Ovary (tissue), 9 donors: Measurements from ENCODE around the gene CDO1. TPM values are rescaled to one million over a fixed set of nuclear protein-coding genes. Genes with fewer than 3 reads are reported as not detected.

Source experiments
- DNase-seq, 5 donors: peaks; one replicate each; pipeline ENCODE4 v3.0.0-alpha.2; 2019 to 2020
- H3K27ac ChIP-seq, 2 donors: fragments of 200-600 bp; one replicate each; pipeline versions ENCODE4 v1.5.1 to v1.8.0; 2019 to 2022
- H3K27me3 ChIP-seq: fragments of 200-600 bp; one replicate; pipeline ENCODE4 v1.8.0; 2022
- H3K36me3 ChIP-seq: fragments of 200-600 bp; sonication (generic); one replicate; pipeline ENCODE4 v1.5.1; 2019
- H3K4me1 ChIP-seq: one replicate; pipeline ENCODE4 v1.8.1; 2013; ENCODE audit warnings: mild to moderate bottlenecking, moderate library complexity; ENCODE audit not compliant: insufficient read depth
- H3K4me3 ChIP-seq: fragments of 200-600 bp; sonication (generic); one replicate; pipeline ENCODE4 v1.5.1; 2017
- H3K9me3 ChIP-seq, 2 donors: fragments of 200-600 bp in 1 of 2; sonication (generic) in 1 of 2; one replicate each; pipeline versions ENCODE4 v1.5.1 to v1.8.1; 2013 to 2019; ENCODE audit warnings: mild to moderate bottlenecking in 1 of 2, moderate library complexity in 1 of 2
- EP300 ChIP-seq: sonication (generic); formaldehyde crosslinking; IDR thresholded peaks from one replicate; pipeline ENCODE4 v1.6.1; 2017; ENCODE audit warnings: antibody characterized with exemption
- POLR2A ChIP-seq: fragments of 450-650 bp; IDR thresholded peaks from one replicate; pipeline ENCODE4 v1.6.1; 2017; ENCODE audit warnings: antibody characterized with exemption, mild to moderate bottlenecking, moderate library complexity
- WGBS, 3 donors: extraction: QIAGEN DNeasy Blood & Tissue Kit in 1 of 3; methylation state at CpG; one replicate each; pipeline versions ENCODE4 v1.1.5 to v1.1.7; 2013 to 2017; 5-methylcytosine and 5-hydroxymethylcytosine counted together
- intact Hi-C, 4 donors: fragments of 100-400 bp; cut with DNase I; formaldehyde crosslinking; loops; one replicate each; pipeline versions ENCODE4 v1.11.0 to v1.15.1; 2022 to 2023
- polyA plus RNA-seq, 2 donors: library from polyadenylated mRNA; stranded (reverse); fragments of 200-250 nt in 1 of 2; fragments of 350-450 nt in 1 of 2; fragmentation: Illumina TruSeq in 1 of 2; extraction: RNeasy Lipid Tissue Mini Kit (QIAGEN cat#74804) in 1 of 2; gene quantifications; one replicate each; pipeline ENCODE4 v1.2.3, GENCODE V29; 2013 to 2014
- total RNA-seq, 7 donors: library from RNA; depleted of rRNA in 2 of 7; stranded (reverse); fragments of >200 nt in 2 of 7; fragmentation: NEBNext Ultra II Directional in 3 of 7; extraction: Animal tissue kit (Norgen Biotek cat#: 25700) in 3 of 7; gene quantifications; one replicate each; pipeline versions ENCODE4 v1.1.0 to v1.2.4, GENCODE V29; 2016 to 2023
- TF ChIP-seq, protein P1 (sequence below), 3 donors: fragments of 450-650 bp in 2 of 3; fragments of 200-600 bp in 1 of 3; IDR thresholded peaks; one replicate each; pipeline versions ENCODE4 v1.5.1 to v1.8.0; 2016 to 2022; ENCODE audit warnings: antibody characterized with exemption in 3 of 3, mild to moderate bottlenecking in 1 of 3
- donor health status: DM: no; HTN: no; CAD: no; lungs with moderate emphysema.
- donor health status: DM: no; HTN: no; CAD: no.
- donor health status: Bipolar disorder and iron deficiency.
- donor health status: DM: yes; HTN: yes; CAD: no.
- donor health status: DM: no; HTN: no; CAD: no.
- donor health status: DM: yes; HTN: yes; CAD: no.

Gene CDO1
- total and polyA plus RNA-seq, 9 donors: 9.2 to 36.7 (median 16.6) TPM

DNA sequence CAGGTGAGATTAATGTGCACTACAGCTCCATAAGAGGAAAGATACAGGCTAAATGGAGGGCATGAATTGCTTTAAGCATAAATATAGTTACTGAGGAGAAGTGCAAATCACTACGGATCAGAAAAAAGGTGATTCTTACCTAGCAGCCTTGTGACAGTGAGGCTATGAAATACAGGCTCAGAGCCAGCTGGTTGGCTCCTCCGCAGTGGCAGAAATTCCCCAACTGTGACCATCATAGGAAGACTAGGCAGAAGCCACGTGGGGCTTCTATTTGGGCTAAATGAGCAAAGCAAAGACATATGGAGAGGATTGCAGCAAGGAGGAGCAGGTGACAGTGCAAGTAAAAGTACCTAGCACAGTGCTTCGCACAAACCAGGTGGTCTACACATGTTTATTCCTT is 40.5 kb downstream of the CDO1 start:
- Histone ChIP-seq H3K4me3 (no peak overlapping the region), H3K27me3 (no peaks in the 10 kb centered on the region), H3K9me3 (no peaks in the 10 kb centered on the region), H3K27ac (no peak overlapping the region), H3K4me1 (peaks cover 4% of the 10 kb centered on the region), H3K36me3 (no peaks in the 10 kb centered on the region)
- no peak for DNase-seq
- WGBS, 3 donors: 74 to 80% (median 78%) methylated on average over 4 of the region's 4 CpGs
- TF ChIP-seq EP300: no peak
- TF ChIP-seq POLR2A: no peak
- TF ChIP-seq, protein P1, sequence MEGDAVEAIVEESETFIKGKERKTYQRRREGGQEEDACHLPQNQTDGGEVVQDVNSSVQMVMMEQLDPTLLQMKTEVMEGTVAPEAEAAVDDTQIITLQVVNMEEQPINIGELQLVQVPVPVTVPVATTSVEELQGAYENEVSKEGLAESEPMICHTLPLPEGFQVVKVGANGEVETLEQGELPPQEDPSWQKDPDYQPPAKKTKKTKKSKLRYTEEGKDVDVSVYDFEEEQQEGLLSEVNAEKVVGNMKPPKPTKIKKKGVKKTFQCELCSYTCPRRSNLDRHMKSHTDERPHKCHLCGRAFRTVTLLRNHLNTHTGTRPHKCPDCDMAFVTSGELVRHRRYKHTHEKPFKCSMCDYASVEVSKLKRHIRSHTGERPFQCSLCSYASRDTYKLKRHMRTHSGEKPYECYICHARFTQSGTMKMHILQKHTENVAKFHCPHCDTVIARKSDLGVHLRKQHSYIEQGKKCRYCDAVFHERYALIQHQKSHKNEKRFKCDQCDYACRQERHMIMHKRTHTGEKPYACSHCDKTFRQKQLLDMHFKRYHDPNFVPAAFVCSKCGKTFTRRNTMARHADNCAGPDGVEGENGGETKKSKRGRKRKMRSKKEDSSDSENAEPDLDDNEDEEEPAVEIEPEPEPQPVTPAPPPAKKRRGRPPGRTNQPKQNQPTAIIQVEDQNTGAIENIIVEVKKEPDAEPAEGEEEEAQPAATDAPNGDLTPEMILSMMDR (IDR thresholded peaks at IDR 0.05): no peak
- intact Hi-C loops: no loop called here

DNA sequence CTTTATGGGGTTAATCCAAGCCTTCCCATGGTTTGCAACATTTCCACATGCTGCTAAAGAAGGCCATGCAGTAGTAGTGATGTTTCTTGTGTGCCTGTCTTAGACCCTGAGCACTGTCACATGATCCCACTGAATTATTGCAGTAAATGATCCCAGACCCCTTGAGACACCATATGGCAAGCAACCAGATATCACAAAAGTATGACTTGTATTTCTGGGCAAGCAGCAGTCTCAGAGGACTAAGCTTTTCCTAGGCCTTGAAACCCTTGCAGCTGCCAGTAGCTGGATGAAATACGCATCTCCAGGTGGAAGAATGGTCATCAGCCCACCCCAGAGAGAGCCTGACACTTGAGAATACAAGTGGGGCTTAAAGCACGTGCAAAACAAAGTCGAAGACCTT is 41.8 kb downstream of the CDO1 start:
- intact Hi-C loops: no loop called here
- WGBS, 3 donors: 62 to 66% (median 63%) methylated on average over 3 of the region's 3 CpGs
- no peak for DNase-seq
- peaks cover 4% of the 10 kb centered on the region for H3K4me1 ChIP-seq
- H3K4me3 ChIP-seq: no peak overlapping the region
- H3K27ac ChIP-seq: no peak overlapping the region
- H3K27me3 ChIP-seq: no peaks in the 10 kb centered on the region
- TF ChIP-seq POLR2A (no peak), EP300 (no peak)
- TF ChIP-seq, protein P1 (IDR thresholded peaks at IDR 0.05): no peak
- H3K36me3 ChIP-seq: no peaks in the 10 kb centered on the region
- H3K9me3 ChIP-seq: no peaks in the 10 kb centered on the region

DNA sequence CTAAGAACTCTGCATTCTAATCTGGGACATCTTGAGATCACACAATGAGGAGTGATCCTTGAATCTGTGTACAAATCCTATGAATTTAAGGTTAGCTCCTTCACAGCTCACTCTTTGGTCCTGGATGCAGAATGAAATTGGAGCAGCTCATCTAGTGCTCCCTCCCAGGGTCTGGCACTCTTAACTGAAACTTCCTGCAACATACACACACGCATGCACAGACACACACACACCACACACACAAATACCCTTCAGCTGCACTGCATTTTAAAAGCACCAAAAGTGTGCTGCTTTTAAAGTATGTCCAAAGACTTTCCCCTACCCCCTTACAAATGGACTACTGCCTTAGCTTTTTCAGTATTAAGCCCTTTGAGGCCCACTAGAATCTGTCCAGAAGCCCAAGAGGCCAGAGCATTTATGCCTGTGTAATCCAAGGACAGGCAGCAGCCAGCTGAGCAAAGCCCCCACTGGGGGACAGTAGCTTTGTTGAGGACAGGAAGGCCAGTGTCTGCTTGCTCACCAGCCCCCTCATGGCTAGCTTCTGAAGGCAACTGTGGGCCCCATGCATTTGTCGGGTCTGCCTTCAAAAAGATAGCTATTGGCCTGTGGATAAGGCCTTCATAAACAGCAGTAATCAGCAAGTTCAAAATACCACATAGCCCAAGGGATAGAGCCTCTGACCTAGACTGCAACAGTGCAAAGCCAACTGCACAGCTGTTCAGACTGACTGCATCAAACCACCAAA is 43.6 kb downstream of the CDO1 start:
- TF ChIP-seq POLR2A: no peak
- TF ChIP-seq EP300: no peak
- TF ChIP-seq, protein P1 (IDR thresholded peaks at IDR 0.05): no peak
- Histone ChIP-seq H3K27me3 (no peaks in the 10 kb centered on the region), H3K36me3 (no peaks in the 10 kb centered on the region), H3K4me3 (no peak overlapping the region), H3K4me1 (peaks cover 4% of the 10 kb centered on the region), H3K9me3 (no peaks in the 10 kb centered on the region), H3K27ac (no peak overlapping the region)
- DNase-seq: no peak
- intact Hi-C loops: no loop called here
- WGBS, 3 donors: 40 to 48% (median 43%) methylated on average over 2 of the region's 2 CpGs

DNA sequence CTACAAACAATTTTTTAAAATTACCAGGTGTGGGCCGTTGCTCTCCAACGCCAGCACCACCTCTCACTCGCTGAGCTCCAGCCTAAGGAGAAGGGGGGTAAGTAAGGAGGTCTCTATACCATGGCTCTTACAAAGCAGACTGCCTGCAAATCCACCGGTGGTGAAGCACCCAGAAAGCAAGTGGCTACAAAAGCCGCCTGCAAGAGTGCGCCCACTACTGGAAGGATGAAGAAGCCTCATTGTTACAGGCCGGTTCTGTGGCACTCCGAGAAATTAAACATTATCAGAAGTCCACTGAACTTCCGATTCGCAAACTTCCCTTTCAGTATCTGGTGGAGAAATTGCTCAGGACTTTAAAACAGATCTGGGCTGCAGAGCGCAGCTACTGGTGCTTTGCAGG is 46.0 kb downstream of the CDO1 start:
- 63 to 71% (median 70%) methylated on average over 11 of the region's 11 CpGs for WGBS, 3 donors
- intact Hi-C loops: no loop called here
- Histone ChIP-seq H3K4me1 (peaks cover 4% of the 10 kb centered on the region), H3K27ac (no peak overlapping the region), H3K27me3 (no peaks in the 10 kb centered on the region), H3K9me3 (no peaks in the 10 kb centered on the region), H3K36me3 (no peaks in the 10 kb centered on the region), H3K4me3 (no peak overlapping the region)
- TF ChIP-seq EP300 (no peak), POLR2A (no peak)
- TF ChIP-seq, protein P1 (IDR thresholded peaks at IDR 0.05): no peak
- no peak for DNase-seq
